K562 (cell line): Measurements from ENCODE around the gene RGL2. TPM values are rescaled to one million over a fixed set of nuclear protein-coding genes. Genes with fewer than 3 reads are reported as not detected.

Source experiments
- C11orf30 ChIP-seq: fragments of 450-650 bp; IDR thresholded peaks from 2 replicates; pipeline ENCODE4 v1.6.1; 2016; ENCODE audit warnings: low read depth, mild to moderate bottlenecking
- CUX1 ChIP-seq: fragments of 200-800 bp; sonication (Bioruptor generic); IDR thresholded peaks from 2 replicates; pipeline ENCODE4 v1.6.1; 2016; ENCODE audit warnings: missing genetic modification characterization, missing compliant biosample characterization
- EGR1 ChIP-seq: fragments of 450-650 bp; conservative IDR thresholded peaks from 2 replicates; pipeline ENCODE4 v1.6.1; 2017; ENCODE audit warnings: mild to moderate bottlenecking
- ETS1 ChIP-seq: conservative IDR thresholded peaks from 2 replicates; pipeline ENCODE4 v1.6.1; 2011; ENCODE audit warnings: low read depth, mild to moderate bottlenecking, low read length; ENCODE audit not compliant: control insufficient read depth
- FOXK1 ChIP-seq: sonication (generic); formaldehyde crosslinking; IDR thresholded peaks from 2 replicates; pipeline ENCODE4 v1.8.0; 2022; ENCODE audit warnings: missing genetic modification reagents, mild to moderate bottlenecking, borderline replicate concordance
- HEY1 ChIP-seq: fragments of 250-450 bp; sonication (Bioruptor Pico); IDR thresholded peaks from 2 replicates; pipeline ENCODE4 v1.5.0; 2020; ENCODE audit warnings: mild to moderate bottlenecking, moderate library complexity, borderline replicate concordance
- HMG20B ChIP-seq: fragments of 250-450 bp; sonication (Bioruptor Pico); IDR thresholded peaks from 2 replicates; pipeline ENCODE4 v1.5.0; 2021; ENCODE audit warnings: mild to moderate bottlenecking
- NFATC3 ChIP-seq: fragments of 450-650 bp; IDR thresholded peaks from 2 replicates; pipeline ENCODE4 v1.6.1; 2017; ENCODE audit warnings: mild to moderate bottlenecking
- NR4A1 ChIP-seq, 2 experiments: fragments of 250-450 bp in 1 of 2; fragments of 450-650 bp in 1 of 2; sonication (Bioruptor Pico) in 1 of 2; IDR thresholded peaks; 2 replicates each; pipeline versions ENCODE4 v1.4.0 to v1.6.1; 2016 to 2020; ENCODE audit warnings: mild to moderate bottlenecking in 2 of 2, missing compliant biosample characterization in 1 of 2, missing genetic modification characterization in 1 of 2, moderate library complexity in 1 of 2
- OTX1 ChIP-seq: fragments of 450-650 bp; formaldehyde crosslinking; IDR thresholded peaks from 2 replicates; pipeline ENCODE4 v1.4.0; 2022; ENCODE audit warnings: mild to moderate bottlenecking
- PPARD ChIP-seq: fragments of 250-450 bp; sonication (Bioruptor Pico); IDR thresholded peaks from 2 replicates; pipeline ENCODE4 v1.8.0; 2022; ENCODE audit warnings: inconsistent platforms, mild to moderate bottlenecking, moderate library complexity
- SAFB ChIP-seq: fragments of 200-400 bp; formaldehyde crosslinking; IDR thresholded peaks from 2 replicates; pipeline ENCODE4 v1.6.1; 2017; ENCODE audit warnings: low read depth, low read length, borderline replicate concordance
- SRSF1 ChIP-seq: fragments of 200-400 bp; formaldehyde crosslinking; IDR thresholded peaks from 2 replicates; pipeline ENCODE4 v1.6.1; 2017; ENCODE audit warnings: mild to moderate bottlenecking, low read depth, low read length, moderate library complexity
- TAF1 ChIP-seq: IDR thresholded peaks from 2 replicates; pipeline ENCODE4 v1.6.1; 2011; ENCODE audit warnings: mild to moderate bottlenecking, low read length, moderate library complexity; ENCODE audit not compliant: insufficient read depth, control insufficient read depth, severe bottlenecking; ENCODE audit errors: extremely low read depth
- THAP12 ChIP-seq: fragments of 250-450 bp; sonication (Bioruptor Pico); IDR thresholded peaks from 2 replicates; pipeline ENCODE4 v1.9.0; 2021; ENCODE audit warnings: mild to moderate bottlenecking, inconsistent platforms
- ZNF212 ChIP-seq: fragments of 450-650 bp; formaldehyde crosslinking; IDR thresholded peaks from 2 replicates; pipeline ENCODE4 v1.4.0; 2020; ENCODE audit warnings: mild to moderate bottlenecking
- ZNF274 ChIP-seq: IDR thresholded peaks from 2 replicates; pipeline ENCODE4 v1.6.1; 2011; ENCODE audit warnings: low read depth, mild to moderate bottlenecking, low read length, moderate library complexity, borderline replicate concordance
- ZNF696 ChIP-seq: fragments of 250-450 bp; sonication (Bioruptor Pico); conservative IDR thresholded peaks from 2 replicates; pipeline ENCODE4 v1.4.0; 2020; ENCODE audit warnings: mild to moderate bottlenecking, moderate library complexity
- polyA plus RNA-seq, 8 experiments: library from polyadenylated mRNA; depleted of rRNA in 4 of 8; stranded (reverse) in 5 of 8; unstranded in 3 of 8; fragments of >200 nt; fragmentation: Nextera tagmentation in 2 of 8; fragmentation: Illumina TruSeq in 1 of 8; extraction: Ambion mirVana in 2 of 8; extraction: Trizol in 1 of 8; gene quantifications; 2 replicates each; pipeline versions ENCODE4 v1.2.1 to v1.2.3, GENCODE V29; 2011 to 2014; ENCODE audit warnings: inconsistent platforms in 1 of 8, missing spikeins in 1 of 8
- total RNA-seq, 7 experiments: library from RNA; depleted of rRNA in 6 of 7; stranded (reverse); fragments of >200 nt in 6 of 7; fragmentation: Illumina TruSeq in 2 of 7; extraction: Trizol in 2 of 7; gene quantifications; 2 replicates each; pipeline versions ENCODE4 v1.2.1 to v1.2.3, GENCODE V29; 2011 to 2021; ENCODE audit warnings: low replicate concordance in 1 of 7

Gene RGL2
- total and polyA plus RNA-seq, 9 of the 15 experiments (the other 6 are each of a cell fraction or from before 2014, with no cell fraction given) = 1.8 to 57.1 (median 19.5) TPM

- TF ChIP-seq OTX1 (peak; percentile 73; the same call in 1 of the 2 replicates), ZNF274 (no peak), NR4A1 (CRISPR knock-in tag; IDR thresholded peaks at IDR 0.05) (peak; percentile 74; the same call in 1 of the 2 replicates), NR4A1 (tag; IDR thresholded peaks at IDR 0.05) (no peak; the same call in 1 of the 2 replicates), TAF1 (peak; percentile 72), PPARD (no peak), ZNF212 (CRISPR knock-in tag) (no peak), ZNF696 (CRISPR knock-in tag) (no peak), HEY1 (CRISPR knock-in tag) (peak; percentile 79; the same call in 1 of the 2 replicates), FOXK1 (CRISPR knock-in tag) (no peak), C11orf30 (peak; percentile 98), NFATC3 (no peak), HMG20B (CRISPR knock-in tag) (no peak), CUX1 (CRISPR knock-in tag) (no peak), SAFB (0 out of 2 replicates have a peak, but pooled peaks have one; percentile 57), THAP12 (CRISPR knock-in tag) (peak; percentile 53), ETS1 (no peak; the same call in 1 of the 2 replicates), SRSF1 (no peak), EGR1 (peak; percentile 97)
Observed at GRCh38 chr6:33248932-33249731, 49.6 kb downstream of the RGL2 start (continued).
